ENCODE results near the gene CLCN7. TPM values are rescaled to one million over a fixed set of nuclear protein-coding genes. Genes with fewer than 3 reads are reported as not detected.

The CLCN7 gene
- total RNA-seq, 4 donors from 2014 or later, result 46.3 to 140 (median 72.4) TPM

- no peak for DNase-seq (ENCODE audit: low spot score in 2 of 2)
- intact Hi-C loops (cut with DNase I; ENCODE audit: low total_unique reads), result no loop called here
- WGBS, 2 donors, result 94% methylated on average over 9 of the region's 9 CpGs
- no peak overlapping the region for H3K4me3 ChIP-seq (ENCODE audit: low read depth, poor library complexity, severe bottlenecking)
- TF ChIP-seq CTCF (IDR thresholded peaks at IDR 0.05), result no peak
- no peak for TF ChIP-seq POLR2A (IDR thresholded peaks at IDR 0.05)
These were observed 76.5 kb downstream of the CLCN7 start for GRCh38 chr16:1398351-1398750.

GRCh38 chr16:1397779-1398178 lies 77.0 kb downstream of the CLCN7 start:
- no peak overlapping the region for H3K4me3 ChIP-seq (ENCODE audit: low read depth, poor library complexity, severe bottlenecking)
- 92 to 95% methylated on average over 21 of the region's 21 CpGs for WGBS, 2 donors
- TF ChIP-seq CTCF (IDR thresholded peaks at IDR 0.05), result no peak
- no peak for TF ChIP-seq POLR2A (IDR thresholded peaks at IDR 0.05)
- intact Hi-C loops (cut with DNase I; ENCODE audit: low total_unique reads), result no loop called here
- DNase-seq (ENCODE audit: low spot score in 2 of 2), result no peak

GRCh38 chr16:1395444-1396031 lies 79.3 kb downstream of the CLCN7 start:
- WGBS, 2 donors, result 88 to 93% methylated on average over 17 to 20 of the region's 22 CpGs
- H3K4me3 ChIP-seq (ENCODE audit: low read depth, poor library complexity, severe bottlenecking), result no peak overlapping the region
- TF ChIP-seq CTCF (IDR thresholded peaks at IDR 0.05), result no peak
- TF ChIP-seq POLR2A (IDR thresholded peaks at IDR 0.05), result no peak
- no peak for DNase-seq (ENCODE audit: low spot score in 2 of 2)
- intact Hi-C loops (cut with DNase I; ENCODE audit: low total_unique reads), result no loop called here

Other genes with a start within 250 kb of the CLCN7 start
- gene TPSG1, start 249.8 kb downstream of the CLCN7 start, total RNA-seq, result 1 to 10 TPM in 2 of 4 donors, under 1 TPM in 1, not detected in 1; 0.32 to 1.5 (median 1.1) TPM
- 100 to 1,000 TPM in 1 of 4 donors, 10 to 100 TPM in 3; 10.5 to 158 (median 40.1) TPM for gene TPSB2, start 244.8 kb downstream of the CLCN7 start, total RNA-seq
- 10 to 100 TPM; 16.4 to 93.5 (median 29.8) TPM for gene TPSAB1, start 234.3 kb downstream of the CLCN7 start, total RNA-seq
- gene TPSD1, start 219.0 kb downstream of the CLCN7 start, total RNA-seq, result 1 to 10 TPM in 3 of 4 donors, under 1 TPM in 1; 0.93 to 7.1 (median 2.4) TPM
- gene UBE2I, start 165.4 kb downstream of the CLCN7 start, total RNA-seq, result 100 to 1,000 TPM in 1 of 4 donors, 10 to 100 TPM in 3; 42.1 to 138 (median 47.4) TPM
- 1 to 10 TPM; 1.5 to 5.4 (median 2.4) TPM for gene BAIAP3, start 141.4 kb downstream of the CLCN7 start, total RNA-seq
- gene TSR3, start 123.2 kb downstream of the CLCN7 start, total RNA-seq, result 100 to 1,000 TPM in 1 of 4 donors, 10 to 100 TPM in 3; 76.8 to 106 (median 90.5) TPM
- 10 to 100 TPM; 46.5 to 65.7 (median 60.0) TPM for gene GNPTG, start 123.1 kb downstream of the CLCN7 start, total RNA-seq
- 10 to 100 TPM; 25.7 to 63.4 (median 36.6) TPM for gene UNKL, start 60.3 kb downstream of the CLCN7 start, total RNA-seq
- gene UQCC4, start 54.3 kb downstream of the CLCN7 start, total RNA-seq, result 10 to 100 TPM; 17.5 to 28.9 (median 21.7) TPM
- gene PERCC1, start 44.0 kb downstream of the CLCN7 start, total RNA-seq, result not detected
- gene CCDC154, start 30.5 kb downstream of the CLCN7 start, total RNA-seq, result under 1 TPM in 3 of 4 donors, not detected in 1; 0.49 to 0.61 (median 0.52) TPM
- gene PTX4, start 13.9 kb upstream of the CLCN7 start, total RNA-seq, result not detected
- 10 to 100 TPM; 23.1 to 40.0 (median 34.1) TPM for gene TELO2, start 18.3 kb upstream of the CLCN7 start, total RNA-seq
- gene TMEM204, start 58.6 kb upstream of the CLCN7 start, total RNA-seq, result 10 to 100 TPM; 13.7 to 26.0 (median 26.0) TPM
- gene IFT140, start 137.0 kb upstream of the CLCN7 start, total RNA-seq, result 10 to 100 TPM; 12.5 to 24.7 (median 16.2) TPM
- 10 to 100 TPM; 14.2 to 29.6 (median 19.3) TPM for gene CRAMP1, start 137.3 kb upstream of the CLCN7 start, total RNA-seq
- gene JPT2, start 203.3 kb upstream of the CLCN7 start, total RNA-seq, result 10 to 100 TPM; 23.3 to 40.1 (median 38.1) TPM
- 10 to 100 TPM; 59.9 to 95.8 (median 62.9) TPM for gene MAPK8IP3, start 231.2 kb upstream of the CLCN7 start, total RNA-seq